GM21619 (cell line): ENCODE data around the gene GRHPR.
"Not testable (repeated sequence)": the region's sequence is repeated elsewhere in the genome, so short reads cannot be mapped to it uniquely, and the experiment has no call there.

ENCODE experiments used
- ATAC-seq: cut with Tn5 transposase; IDR thresholded peaks from one replicate; pipeline ENCODE4 v1.9.1; 2021; ENCODE audit not compliant: unreplicated experiment

Gene GRHPR

GRCh38 chr9:37420271-37421215, 2.0 kb upstream of the GRHPR start:
- no peak for ATAC-seq

GRCh38 chr9:37421914-37422288, 595 bp upstream of the GRHPR start:
- ATAC-seq: no peak

- no peak for ATAC-seq
These were observed 1.0 kb downstream of the GRHPR start for GRCh38 chr9:37423508-37423907.

GRCh38 chr9:37424204-37424685, 1.7 kb downstream of the GRHPR start:
- ATAC-seq: no peak

GRCh38 chr9:37424686-37425297, 2.3 kb downstream of the GRHPR start:
- ATAC-seq: no peak

- ATAC-seq: no peak
These were observed 2.8 kb downstream of the GRHPR start for GRCh38 chr9:37425298-37425752.

GRCh38 chr9:37426431-37426830, 3.9 kb downstream of the GRHPR start:
- ATAC-seq: not testable (repeated sequence)

- no peak for ATAC-seq
These were observed 4.3 kb downstream of the GRHPR start for GRCh38 chr9:37426846-37427245.

- ATAC-seq: no peak
These were observed 5.8 kb downstream of the GRHPR start for GRCh38 chr9:37428345-37428744.

GRCh38 chr9:37429441-37430285, 7.2 kb downstream of the GRHPR start:
- ATAC-seq: no peak

- ATAC-seq: no peak
These were observed 8.5 kb downstream of the GRHPR start for GRCh38 chr9:37430841-37431597.

GRCh38 chr9:37432020-37432419, 9.5 kb downstream of the GRHPR start:
- ATAC-seq: no peak

- ATAC-seq: no peak
These were observed 11.4 kb downstream of the GRHPR start for GRCh38 chr9:37433867-37434371.

GRCh38 chr9:37436540-37436939, 14.0 kb downstream of the GRHPR start:
- no peak for ATAC-seq

GRCh38 chr9:37437010-37437409, 14.5 kb downstream of the GRHPR start:
- no peak for ATAC-seq

GRCh38 chr9:37437621-37438020, 15.1 kb downstream of the GRHPR start:
- no peak for ATAC-seq

- ATAC-seq: no peak
These were observed 15.9 kb downstream of the GRHPR start for GRCh38 chr9:37438359-37438758.

- no peak for ATAC-seq
These were observed 19.4 kb downstream of the GRHPR start for GRCh38 chr9:37441776-37442370.

GRCh38 chr9:37442556-37442955, 20.1 kb downstream of the GRHPR start:
- no peak for ATAC-seq

- ATAC-seq: no peak
These were observed 21.1 kb downstream of the GRHPR start for GRCh38 chr9:37443566-37443965.
